ENCODE results near the gene WDR44.
A peak's percentile ranks its signal among the peaks of the same experiment; 100 is the strongest.
"Not testable (repeated sequence)": the region's sequence is repeated elsewhere in the genome, so short reads cannot be mapped to it uniquely, and the experiment has no call there.

Gene WDR44

GRCh38 chrX:118345464-118346257 lies at the start of gene WDR44:
Gene WDR44 (plus strand): TSS chrX:118346106. CDS start chrX:118346504, 398 bp downstream.
- TF ChIP-seq, protein P1, sequence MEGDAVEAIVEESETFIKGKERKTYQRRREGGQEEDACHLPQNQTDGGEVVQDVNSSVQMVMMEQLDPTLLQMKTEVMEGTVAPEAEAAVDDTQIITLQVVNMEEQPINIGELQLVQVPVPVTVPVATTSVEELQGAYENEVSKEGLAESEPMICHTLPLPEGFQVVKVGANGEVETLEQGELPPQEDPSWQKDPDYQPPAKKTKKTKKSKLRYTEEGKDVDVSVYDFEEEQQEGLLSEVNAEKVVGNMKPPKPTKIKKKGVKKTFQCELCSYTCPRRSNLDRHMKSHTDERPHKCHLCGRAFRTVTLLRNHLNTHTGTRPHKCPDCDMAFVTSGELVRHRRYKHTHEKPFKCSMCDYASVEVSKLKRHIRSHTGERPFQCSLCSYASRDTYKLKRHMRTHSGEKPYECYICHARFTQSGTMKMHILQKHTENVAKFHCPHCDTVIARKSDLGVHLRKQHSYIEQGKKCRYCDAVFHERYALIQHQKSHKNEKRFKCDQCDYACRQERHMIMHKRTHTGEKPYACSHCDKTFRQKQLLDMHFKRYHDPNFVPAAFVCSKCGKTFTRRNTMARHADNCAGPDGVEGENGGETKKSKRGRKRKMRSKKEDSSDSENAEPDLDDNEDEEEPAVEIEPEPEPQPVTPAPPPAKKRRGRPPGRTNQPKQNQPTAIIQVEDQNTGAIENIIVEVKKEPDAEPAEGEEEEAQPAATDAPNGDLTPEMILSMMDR (IDR thresholded peaks at IDR 0.05; ENCODE audit: low read depth, low read length) = no peak
- DNase-seq (ENCODE audit: extremely low read depth, low read depth) = peak; percentile 88

DNA sequence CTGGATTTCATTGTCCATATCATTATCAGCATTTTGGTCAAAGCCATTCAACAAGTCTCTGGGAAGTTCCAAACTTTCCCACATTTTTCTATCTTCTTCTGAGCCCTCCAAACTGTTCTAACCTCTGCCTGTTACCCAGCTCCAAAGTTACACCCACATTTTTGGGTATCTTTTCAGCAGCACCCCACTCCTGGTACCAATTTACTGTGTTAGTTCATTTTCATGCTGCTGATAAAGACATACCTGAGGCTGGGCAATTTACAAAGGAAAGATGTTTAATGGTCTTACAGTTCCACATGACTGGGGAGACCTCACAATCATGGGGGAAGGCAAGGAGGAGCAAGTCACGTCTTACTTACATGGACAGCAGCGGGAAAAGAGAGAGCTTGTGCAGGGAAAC lies 40.1 kb upstream of the WDR44 start:
- not testable (repeated sequence) for DNase-seq (ENCODE audit: extremely low read depth, low read depth)

DNA sequence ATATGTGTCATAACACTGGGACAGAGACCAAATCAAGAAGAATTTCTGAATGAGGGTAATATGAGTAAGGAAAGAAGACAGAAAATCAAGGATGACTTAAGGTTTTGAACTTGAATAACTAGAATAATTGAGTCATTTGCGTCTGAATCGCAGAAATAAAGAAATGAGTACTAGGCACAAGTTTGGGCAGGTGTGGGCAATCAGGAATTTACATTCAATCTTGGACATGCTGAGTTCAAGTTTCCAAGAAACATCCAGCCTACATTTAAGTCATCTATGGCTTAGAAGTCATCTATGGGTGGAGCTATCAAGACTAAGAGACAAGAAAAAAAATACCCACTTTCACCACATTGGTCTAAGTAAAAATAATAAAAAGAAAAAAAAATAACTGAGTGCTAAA lies 30.4 kb upstream of the WDR44 start:
- no peak for DNase-seq (ENCODE audit: extremely low read depth, low read depth)
- TF ChIP-seq, protein P1 (IDR thresholded peaks at IDR 0.05; ENCODE audit: low read depth, low read length) = no peak

DNA sequence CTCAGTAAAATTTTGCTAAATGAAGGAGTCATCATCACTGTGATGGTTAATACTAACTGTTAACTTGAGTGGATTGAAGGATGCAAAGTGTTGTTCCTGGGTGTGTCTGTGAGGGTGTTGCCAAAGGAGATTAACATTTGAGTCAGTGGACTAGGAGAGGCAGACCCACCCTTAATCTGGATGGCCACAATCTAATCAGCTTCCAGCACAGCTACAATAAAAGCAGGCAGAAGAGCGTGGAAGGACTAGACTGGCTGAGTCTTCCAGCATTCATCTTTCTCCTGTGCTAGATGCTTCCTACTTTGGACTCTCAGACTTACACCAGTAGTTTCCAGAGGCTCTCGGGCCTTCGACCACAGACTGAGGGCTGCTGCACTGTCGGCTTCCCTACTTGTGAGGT lies 21.3 kb upstream of the WDR44 start:
- TF ChIP-seq, protein P1 (IDR thresholded peaks at IDR 0.05; ENCODE audit: low read depth, low read length) = no peak
- no peak for DNase-seq (ENCODE audit: extremely low read depth, low read depth)

DNA sequence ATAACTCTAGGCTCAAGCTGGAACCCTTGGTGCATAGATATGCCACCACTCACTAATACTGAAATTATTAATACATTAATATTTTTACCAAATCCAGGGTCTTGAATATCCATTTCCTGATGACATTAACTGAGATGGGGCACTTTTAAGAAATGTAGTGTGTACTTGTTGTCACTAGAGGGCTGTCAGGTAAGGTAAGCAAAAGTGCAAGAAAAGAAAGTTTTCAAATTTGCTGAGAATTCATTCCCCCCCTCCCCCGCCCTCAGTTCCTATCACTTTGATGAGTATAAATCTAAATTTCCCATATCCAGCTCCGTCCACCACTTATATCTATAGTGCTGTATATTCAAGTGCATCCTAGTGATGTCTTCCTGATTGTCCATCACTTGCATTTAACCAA lies 20.5 kb upstream of the WDR44 start:
- DNase-seq (ENCODE audit: extremely low read depth, low read depth) = no peak
- TF ChIP-seq, protein P1 (IDR thresholded peaks at IDR 0.05; ENCODE audit: low read depth, low read length) = peak; percentile 15

DNA sequence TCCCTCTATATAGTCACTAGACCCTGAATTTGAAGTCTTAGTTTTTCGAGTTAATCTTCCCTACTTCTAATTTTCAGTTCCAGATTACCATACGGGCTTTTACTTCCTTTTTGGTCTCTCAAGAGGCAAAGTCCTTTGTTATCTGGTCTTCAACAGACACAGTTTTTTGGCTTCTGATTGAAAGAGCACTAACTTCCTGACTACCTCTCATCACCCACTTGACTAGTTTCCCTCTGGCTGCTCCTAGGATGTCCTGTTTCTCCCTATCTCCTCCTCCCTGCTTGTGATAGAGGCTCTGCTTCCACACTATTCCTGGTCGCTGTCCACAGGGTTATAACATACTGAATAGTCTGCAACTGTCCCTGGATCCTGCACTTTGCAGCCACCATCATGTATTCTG lies 16.7 kb upstream of the WDR44 start:
- no peak for DNase-seq (ENCODE audit: extremely low read depth, low read depth)
- TF ChIP-seq, protein P1 (IDR thresholded peaks at IDR 0.05; ENCODE audit: low read depth, low read length) = no peak

- TF ChIP-seq, protein P1 (IDR thresholded peaks at IDR 0.05; ENCODE audit: low read depth, low read length) = no peak
- no peak for DNase-seq (ENCODE audit: extremely low read depth, low read depth)
These were observed 8.2 kb upstream of the WDR44 start for GRCh38 chrX:118337687-118338086.

GRCh38 chrX:118338930-118339329 lies 7.0 kb upstream of the WDR44 start:
- TF ChIP-seq, protein P1 (IDR thresholded peaks at IDR 0.05; ENCODE audit: low read depth, low read length) = no peak
- DNase-seq (ENCODE audit: extremely low read depth, low read depth) = no peak

All from AG09319 (cell line).